GM13977 (cell line): ENCODE data around the gene TMEM9.

Source experiments
- DNase-seq: peaks from one replicate; pipeline ENCODE4 v3.0.0; 2012; ENCODE audit warnings: low spot score
- in situ Hi-C: fragments of 300-500 bp; cut with MboI; formaldehyde crosslinking; loops from one replicate; pipeline ENCODE4 v1.12.0; 2022; ENCODE audit warnings: low sequenced_read_pairs, low pct_unique_long_range_greater_than_20kb, mixed read lengths, inconsistent platforms; ENCODE audit not compliant: unreplicated experiment
- TF ChIP-seq, protein P1 (sequence below): IDR thresholded peaks from 2 replicates; pipeline ENCODE4 v1.5.1; 2012; ENCODE audit warnings: mild to moderate bottlenecking, control low read depth; ENCODE audit not compliant: insufficient read depth; ENCODE audit errors: extremely low read depth, missing control alignments

TMEM9 gene

DNA sequence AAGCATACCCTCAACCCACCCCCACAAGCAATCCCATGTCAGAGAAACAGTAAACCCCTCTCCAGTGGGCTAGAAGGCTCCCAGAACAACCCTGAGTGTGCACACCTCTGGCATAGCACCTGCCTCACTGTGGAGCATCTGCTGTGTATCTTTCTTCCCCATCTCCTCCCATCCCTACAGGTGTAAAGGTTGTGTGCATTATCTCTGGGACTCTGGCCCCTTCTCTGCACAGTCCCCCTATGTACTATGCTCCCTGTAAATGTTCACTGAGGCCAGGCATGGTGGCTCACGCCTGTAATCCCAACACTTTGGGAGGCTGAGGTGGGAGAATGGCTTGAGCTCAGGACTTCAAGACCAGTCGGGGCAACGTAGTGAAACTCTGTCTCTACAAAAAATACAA is 41.3 kb downstream of the TMEM9 start:
- in situ Hi-C loops: loop anchor here (10.0 kb wide), 1 partner anchor 148 kb away; no protein-coding TSS in a partner anchor
- TF ChIP-seq, protein P1, sequence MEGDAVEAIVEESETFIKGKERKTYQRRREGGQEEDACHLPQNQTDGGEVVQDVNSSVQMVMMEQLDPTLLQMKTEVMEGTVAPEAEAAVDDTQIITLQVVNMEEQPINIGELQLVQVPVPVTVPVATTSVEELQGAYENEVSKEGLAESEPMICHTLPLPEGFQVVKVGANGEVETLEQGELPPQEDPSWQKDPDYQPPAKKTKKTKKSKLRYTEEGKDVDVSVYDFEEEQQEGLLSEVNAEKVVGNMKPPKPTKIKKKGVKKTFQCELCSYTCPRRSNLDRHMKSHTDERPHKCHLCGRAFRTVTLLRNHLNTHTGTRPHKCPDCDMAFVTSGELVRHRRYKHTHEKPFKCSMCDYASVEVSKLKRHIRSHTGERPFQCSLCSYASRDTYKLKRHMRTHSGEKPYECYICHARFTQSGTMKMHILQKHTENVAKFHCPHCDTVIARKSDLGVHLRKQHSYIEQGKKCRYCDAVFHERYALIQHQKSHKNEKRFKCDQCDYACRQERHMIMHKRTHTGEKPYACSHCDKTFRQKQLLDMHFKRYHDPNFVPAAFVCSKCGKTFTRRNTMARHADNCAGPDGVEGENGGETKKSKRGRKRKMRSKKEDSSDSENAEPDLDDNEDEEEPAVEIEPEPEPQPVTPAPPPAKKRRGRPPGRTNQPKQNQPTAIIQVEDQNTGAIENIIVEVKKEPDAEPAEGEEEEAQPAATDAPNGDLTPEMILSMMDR: no peak
- DNase-seq: no peak

DNA sequence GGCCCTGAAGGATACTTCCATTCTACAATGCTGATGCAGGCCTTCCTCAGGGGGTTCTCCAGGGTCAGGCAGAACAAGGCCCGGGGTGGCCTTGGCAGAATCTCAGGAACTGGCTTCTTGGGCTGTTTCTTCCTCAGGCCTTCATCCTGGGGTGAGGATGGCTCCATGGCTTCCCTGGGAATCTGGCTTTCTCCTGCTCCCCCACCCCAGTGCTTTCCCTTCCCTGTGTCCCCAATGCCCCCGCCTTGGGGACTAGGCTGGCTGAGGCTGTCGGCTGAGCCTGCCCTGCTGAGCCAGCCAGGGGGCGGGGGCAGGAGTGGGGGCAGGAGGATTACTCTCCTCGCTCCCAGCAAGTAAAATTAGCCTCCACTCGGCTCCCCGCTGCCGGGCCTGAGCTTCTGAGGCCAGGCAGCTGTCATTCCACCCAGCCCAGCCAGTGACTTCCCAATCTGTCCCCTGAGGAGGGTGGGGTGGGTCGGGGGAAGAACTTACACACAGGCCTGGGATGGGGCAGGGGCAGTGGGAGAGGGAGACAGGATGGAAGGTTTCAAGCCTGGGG is 42.0 kb downstream of the TMEM9 start, which contains the start of gene CACNA1S:
Gene CACNA1S (minus strand): TSS at position 254 of the 559 bp plus-strand sequence. CDS start 87 bp downstream, at position 167.
- TF ChIP-seq, protein P1: no peak
- in situ Hi-C loops: loop anchor here (10.0 kb wide), 1 partner anchor 147 kb away; no protein-coding TSS in a partner anchor

DNA sequence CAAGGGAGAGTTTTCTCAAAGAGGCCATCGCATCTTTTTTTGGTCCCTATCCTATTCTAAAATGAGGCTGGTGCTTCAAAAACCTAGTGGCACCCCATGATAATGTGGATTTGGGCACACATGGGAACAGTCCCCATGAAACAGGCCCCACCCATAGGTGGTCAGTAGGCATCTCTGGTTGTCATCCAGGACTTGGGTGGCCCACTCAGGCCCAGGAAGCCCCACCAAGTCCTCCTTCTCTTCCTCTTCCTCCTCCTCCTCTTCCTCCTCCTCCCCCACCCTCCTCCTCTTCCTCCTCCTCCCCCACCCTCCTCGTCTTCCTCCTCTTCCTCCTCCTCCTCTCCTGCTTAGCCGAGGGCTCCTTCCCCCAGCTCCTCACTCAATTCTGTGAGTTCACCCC is 42.6 kb downstream of the TMEM9 start:
- in situ Hi-C loops: loop anchor here (10.0 kb wide), 1 partner anchor 147 kb away; no protein-coding TSS in a partner anchor
- TF ChIP-seq, protein P1: no peak

More for the DNA sequence above, 42.0 kb downstream of the TMEM9 start, which contains the start of gene CACNA1S:
- no peak for DNase-seq

DNA sequence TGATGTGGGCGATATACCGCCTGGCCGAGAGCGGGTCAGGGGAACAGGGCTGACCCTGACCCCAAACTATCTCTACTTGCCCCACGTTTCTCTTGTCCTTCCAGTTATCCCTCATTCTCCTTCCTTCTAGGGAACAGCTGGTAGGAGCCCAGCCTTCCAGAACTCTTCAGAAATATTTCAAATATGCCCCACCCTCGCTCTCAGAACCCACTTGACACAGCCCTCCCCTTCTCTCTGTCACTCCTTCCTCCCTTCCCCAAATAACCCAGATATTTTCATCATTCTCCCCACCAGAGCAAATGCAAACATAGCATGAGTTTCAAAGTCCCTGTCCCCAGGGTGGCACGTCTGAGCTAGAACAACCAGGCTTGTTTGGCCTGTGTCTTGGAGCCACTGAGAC is 43.1 kb downstream of the TMEM9 start:
- no peak for DNase-seq
- in situ Hi-C loops: loop anchor here (10.0 kb wide), 1 partner anchor 146 kb away; no protein-coding TSS in a partner anchor
- TF ChIP-seq, protein P1: no peak

More for the DNA sequence above, 42.6 kb downstream of the TMEM9 start:
- no peak for DNase-seq

DNA sequence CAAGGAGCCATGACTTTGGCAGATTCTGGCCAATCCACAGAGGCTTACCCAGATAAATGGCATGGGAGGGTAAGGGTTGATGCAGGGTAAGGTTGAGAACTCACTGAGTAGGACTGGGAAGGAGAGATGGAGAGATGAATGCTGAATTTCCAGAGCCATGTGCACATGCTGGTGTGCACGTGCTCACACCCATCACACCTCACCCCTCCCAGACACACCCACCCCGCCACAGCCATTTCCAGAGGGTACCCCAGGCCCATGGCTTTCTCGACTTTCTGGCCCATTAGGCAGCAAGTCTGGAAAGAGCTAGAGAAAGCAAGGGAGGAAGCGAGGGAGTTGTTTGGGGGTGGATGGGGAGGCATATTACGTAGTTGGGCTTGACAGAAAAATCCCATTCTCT is 43.7 kb downstream of the TMEM9 start:
- no peak for DNase-seq
- in situ Hi-C loops: loop anchor here (10.0 kb wide), 1 partner anchor 146 kb away; no protein-coding TSS in a partner anchor
- TF ChIP-seq, protein P1: no peak

DNA sequence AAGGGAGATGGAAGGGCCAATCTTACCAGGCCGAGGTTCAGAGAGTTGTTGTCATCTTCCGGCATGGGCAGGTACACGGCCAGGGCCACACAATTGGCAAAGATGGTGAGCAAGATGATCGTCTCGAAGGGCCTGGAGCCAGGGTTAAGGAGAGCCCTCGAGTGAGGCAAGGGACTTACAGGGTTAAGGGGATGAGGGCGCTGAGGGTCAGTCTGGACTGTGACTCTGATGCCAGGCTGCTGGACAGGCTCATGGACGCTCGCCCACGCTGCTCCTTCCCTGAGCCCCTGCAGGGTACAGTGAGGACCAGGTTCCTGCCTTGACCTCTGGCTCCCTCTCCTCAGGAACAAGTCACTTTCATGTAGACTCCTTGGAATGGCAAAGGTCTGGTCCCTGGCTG is 44.1 kb downstream of the TMEM9 start:
- no peak for DNase-seq
- TF ChIP-seq, protein P1: no peak
- in situ Hi-C loops: loop anchor here (10.0 kb wide), 1 partner anchor 145 kb away; no protein-coding TSS in a partner anchor
